ENCODE results near the gene TBX20.
"Not testable (repeated sequence)": the region's sequence is repeated elsewhere in the genome, so short reads cannot be mapped to it uniquely, and the experiment has no call there.

Gene TBX20

DNA sequence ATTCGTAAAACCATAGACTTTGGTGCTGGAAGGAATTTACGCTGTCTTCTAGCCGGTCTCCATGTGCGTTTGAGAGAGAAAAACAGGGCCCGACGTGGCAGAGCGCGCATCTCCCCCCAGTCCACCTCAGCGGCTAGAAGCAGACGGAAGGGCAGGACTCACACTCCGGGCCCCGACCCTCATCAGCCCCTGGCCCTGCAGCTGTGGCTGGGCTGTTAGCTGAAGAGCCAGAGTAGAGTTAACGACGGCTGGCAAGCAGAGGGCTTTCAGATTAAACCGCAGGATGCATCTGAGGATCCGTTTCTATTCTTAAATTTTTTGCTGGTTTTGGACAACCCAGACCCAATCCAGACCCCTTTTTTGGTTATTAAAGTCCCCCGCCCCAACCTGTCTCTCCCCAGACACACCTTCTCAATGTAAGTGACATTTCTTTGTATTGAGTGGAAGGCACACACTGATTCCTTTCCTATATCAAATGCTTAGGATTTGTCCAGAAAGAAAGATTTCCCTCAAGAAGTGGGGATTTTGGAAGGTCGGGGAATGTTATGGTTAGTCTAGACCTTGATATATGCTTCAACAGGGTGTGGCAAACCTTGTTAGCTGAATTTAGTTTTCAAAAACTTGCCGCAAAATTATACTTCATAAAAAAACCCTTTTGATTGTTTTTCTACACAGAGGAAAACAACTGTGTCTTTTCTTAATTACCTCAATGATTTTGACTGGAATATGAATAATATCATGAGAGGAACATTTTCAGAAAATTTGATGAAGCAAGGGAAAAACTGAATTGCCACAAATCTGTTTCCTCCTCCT is 1.7 kb upstream of the TBX20 start:
- DNase-seq: no peak

- DNase-seq: no peak
Measured at GRCh38 chr7:35254496-35255442, 869 bp upstream of the TBX20 start.

DNA sequence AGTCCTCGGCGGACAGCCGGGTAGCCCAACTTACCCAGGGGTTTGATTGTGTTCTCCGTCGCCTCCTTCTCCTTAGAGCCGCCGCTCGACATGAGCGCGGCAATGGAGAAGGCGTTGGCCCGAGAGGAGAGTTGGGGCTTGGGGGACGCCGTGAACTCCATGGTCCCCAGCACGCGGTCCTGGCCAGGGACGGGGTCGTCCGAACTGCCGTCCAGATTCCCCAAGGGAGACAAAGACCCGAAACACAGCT is 515 bp downstream of the TBX20 start:
- no peak for DNase-seq

GRCh38 chr7:35252612-35253459 is 1.1 kb downstream of the TBX20 start:
- no peak for DNase-seq

- no peak for DNase-seq
Measured at GRCh38 chr7:35251606-35252310, 2.1 kb downstream of the TBX20 start.

DNA sequence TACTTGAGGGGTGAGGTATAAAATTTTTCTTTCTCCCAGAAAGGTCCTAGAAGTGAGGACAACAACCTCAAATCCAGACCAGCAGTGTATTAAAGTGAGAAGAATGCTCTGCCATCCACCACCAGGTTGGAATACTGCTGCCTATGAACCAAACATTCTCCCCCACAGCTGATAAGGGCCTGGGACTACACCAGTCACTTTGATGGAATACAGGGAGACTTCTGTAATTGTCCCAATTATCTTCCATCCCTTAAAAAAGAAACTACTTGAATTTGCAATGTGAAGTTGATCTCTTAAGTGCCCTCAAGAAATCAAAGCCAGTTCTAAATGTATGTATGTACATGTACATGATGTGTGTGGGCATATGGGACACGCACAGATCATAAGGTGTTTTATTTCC is 3.0 kb downstream of the TBX20 start:
- no peak for DNase-seq

DNA sequence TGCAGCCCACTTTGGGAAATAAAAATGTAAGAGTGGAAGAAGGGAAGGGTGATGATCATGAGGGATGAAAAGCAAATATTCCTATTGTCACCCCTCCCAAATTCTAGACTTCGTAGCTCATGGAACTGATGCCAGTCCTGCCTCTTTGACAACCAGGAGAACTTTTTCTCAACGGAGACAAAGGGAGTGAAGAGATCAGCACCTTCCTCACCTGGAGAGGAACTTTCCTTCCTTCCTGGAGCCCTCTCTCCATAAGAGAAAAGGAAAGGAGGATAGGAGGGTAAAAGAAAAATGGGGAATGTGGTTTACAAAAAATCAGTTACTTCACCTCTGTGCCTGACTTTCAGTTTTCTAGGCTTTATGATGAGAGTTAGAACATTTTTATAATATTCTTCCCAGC is 3.4 kb downstream of the TBX20 start:
- DNase-seq: no peak

GRCh38 chr7:35249537-35249907 is 4.4 kb downstream of the TBX20 start:
- no peak for DNase-seq

DNA sequence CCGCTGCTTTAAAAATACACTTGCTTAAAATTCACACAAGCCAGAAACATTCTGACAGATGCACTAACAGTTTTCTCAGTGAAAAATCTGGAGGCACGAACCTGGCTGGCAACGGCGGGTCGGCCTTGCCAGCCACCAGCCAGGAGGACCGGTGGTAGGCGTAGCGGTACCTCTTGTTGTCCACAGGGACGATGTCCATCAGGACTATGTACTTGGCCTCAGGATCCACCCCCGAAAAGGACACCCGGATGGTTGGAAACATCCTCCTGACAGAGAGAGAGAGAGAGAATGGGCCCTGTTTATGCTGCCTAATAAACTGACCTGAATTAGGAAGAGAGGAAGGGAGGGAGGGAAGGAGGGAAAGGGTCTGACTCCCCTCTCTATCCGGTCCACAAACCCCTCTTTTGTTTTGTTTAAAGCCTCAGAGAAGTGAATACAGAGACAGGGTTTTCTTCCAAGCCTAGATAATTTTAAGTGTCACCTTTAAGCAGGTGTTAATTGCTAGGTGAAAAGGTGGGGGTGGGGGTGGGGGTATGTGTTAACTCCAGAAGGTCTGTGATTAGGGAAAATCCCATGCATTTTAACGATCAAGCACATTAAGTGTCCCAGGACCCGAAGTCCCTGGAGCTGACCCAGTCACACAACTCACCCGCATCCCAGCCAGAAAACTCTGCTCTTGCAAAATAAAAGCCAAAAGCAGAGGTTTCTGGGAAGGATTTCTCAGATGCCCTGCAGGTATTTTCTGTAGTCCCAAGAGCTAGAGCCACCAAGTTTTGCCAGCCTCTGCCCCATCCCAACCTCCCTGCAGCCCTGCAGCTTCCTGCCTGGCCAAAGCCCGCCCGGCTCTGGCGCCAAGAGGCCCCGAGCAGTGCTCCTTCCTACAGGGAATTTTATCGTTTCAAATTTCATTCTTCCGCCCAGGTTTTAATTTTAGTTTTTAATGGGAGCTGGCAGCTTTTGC is 5.0 kb downstream of the TBX20 start:
- DNase-seq: no peak

GRCh38 chr7:35246819-35247218 is 7.1 kb downstream of the TBX20 start:
- DNase-seq: no peak

- no peak for DNase-seq
Measured at GRCh38 chr7:35241884-35242283, 12.0 kb downstream of the TBX20 start.

- DNase-seq: no peak
Measured at GRCh38 chr7:35241436-35241835, 12.5 kb downstream of the TBX20 start.

DNA sequence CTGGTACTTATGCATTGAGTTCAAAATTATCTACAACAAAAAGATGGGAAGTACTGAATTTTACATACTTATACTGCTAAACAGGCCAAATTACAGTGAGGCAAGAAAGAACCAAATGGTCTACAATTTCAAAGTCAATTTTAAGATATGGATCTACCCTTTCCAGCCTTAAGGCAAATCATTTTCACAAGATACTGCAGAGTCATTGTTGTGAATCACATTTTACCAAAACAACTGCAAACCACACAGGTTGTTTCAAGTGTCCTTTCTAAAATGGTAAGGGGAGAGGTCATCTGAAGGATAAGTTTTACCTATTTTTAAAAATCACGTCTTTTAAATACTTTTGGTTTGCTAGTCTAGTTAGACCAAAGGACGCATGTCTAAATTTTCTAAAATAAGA is 12.9 kb downstream of the TBX20 start:
- DNase-seq: not testable (repeated sequence)

- DNase-seq: not testable (repeated sequence)
Measured at GRCh38 chr7:35238456-35238855, 15.4 kb downstream of the TBX20 start.

GRCh38 chr7:35232994-35233393 is 20.9 kb downstream of the TBX20 start:
- DNase-seq: no peak

DNA sequence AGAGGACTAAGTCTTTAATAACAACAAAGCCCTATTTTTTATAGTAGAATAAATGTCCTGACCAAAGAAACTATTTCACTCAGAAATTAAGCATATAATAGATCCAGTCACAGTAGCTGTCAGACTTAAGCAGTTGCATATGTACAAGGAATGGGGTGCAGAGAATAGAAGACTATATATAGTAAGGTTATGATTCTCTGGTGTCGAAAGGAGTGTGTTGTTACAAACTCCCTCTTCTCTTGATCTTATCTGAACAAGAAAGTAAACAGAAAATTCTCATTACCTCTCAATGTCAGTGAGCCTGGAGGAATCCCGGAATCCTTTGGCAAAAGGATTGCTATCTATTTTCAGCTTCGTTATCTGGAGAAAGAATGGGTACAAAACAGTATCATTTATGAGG is 22.7 kb downstream of the TBX20 start:
- DNase-seq: not testable (repeated sequence)

- not testable (repeated sequence) for DNase-seq
Measured at GRCh38 chr7:35229116-35229780, 24.7 kb downstream of the TBX20 start.

- not testable (repeated sequence) for DNase-seq
Measured at GRCh38 chr7:35228496-35229051, 25.3 kb downstream of the TBX20 start.

- not testable (repeated sequence) for DNase-seq
Measured at GRCh38 chr7:35227438-35227837, 26.5 kb downstream of the TBX20 start.

DNA sequence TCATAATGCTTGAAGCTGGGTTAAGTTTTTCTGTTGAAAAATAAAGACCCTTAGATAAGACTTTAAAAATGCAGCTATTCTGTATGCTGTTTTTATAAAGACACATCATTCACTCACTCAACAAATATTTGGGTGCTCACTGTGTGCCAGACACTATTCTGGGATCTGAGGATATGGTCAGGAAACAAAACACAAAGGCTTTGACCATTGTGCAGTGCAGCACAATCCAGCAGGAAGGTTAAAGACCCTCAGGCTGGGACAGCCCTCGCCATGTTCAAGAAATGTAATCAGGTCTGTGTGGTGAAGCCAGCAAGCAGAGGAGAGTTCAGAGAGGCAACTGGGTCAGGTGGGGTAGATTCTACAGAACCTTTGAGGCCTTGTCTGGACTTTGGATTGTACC is 31.5 kb downstream of the TBX20 start:
- DNase-seq: not testable (repeated sequence)
